PC-3 (cell line): ENCODE measurements around the gene TSHZ2.

Source experiments
- EZH2 ChIP-seq: fragments of 300-600 bp; sonication (generic); IDR thresholded peaks from one replicate; pipeline ENCODE4 v1.6.1; 2017; ENCODE audit warnings: antibody characterized with exemption, mild to moderate bottlenecking, low read length; ENCODE audit not compliant: unreplicated experiment
- TF ChIP-seq, protein P1 (sequence below): fragments of 300-600 bp; sonication (generic); conservative IDR thresholded peaks from 2 replicates; pipeline ENCODE4 v1.5.1; 2017; ENCODE audit warnings: antibody characterized with exemption, low read depth, mild to moderate bottlenecking, low read length

GRCh38 chr20:53004267-53004813 lies 32.2 kb downstream of the TSHZ2 start:
- TF ChIP-seq, protein P1, sequence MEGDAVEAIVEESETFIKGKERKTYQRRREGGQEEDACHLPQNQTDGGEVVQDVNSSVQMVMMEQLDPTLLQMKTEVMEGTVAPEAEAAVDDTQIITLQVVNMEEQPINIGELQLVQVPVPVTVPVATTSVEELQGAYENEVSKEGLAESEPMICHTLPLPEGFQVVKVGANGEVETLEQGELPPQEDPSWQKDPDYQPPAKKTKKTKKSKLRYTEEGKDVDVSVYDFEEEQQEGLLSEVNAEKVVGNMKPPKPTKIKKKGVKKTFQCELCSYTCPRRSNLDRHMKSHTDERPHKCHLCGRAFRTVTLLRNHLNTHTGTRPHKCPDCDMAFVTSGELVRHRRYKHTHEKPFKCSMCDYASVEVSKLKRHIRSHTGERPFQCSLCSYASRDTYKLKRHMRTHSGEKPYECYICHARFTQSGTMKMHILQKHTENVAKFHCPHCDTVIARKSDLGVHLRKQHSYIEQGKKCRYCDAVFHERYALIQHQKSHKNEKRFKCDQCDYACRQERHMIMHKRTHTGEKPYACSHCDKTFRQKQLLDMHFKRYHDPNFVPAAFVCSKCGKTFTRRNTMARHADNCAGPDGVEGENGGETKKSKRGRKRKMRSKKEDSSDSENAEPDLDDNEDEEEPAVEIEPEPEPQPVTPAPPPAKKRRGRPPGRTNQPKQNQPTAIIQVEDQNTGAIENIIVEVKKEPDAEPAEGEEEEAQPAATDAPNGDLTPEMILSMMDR: no peak
- TF ChIP-seq EZH2: no peak
